SJSA1 (cell line): ENCODE results near the gene GALNT10. TPM values are rescaled to one million over a fixed set of nuclear protein-coding genes. Genes with fewer than 3 reads are reported as not detected.

Experiments
- DNase-seq, 2 experiments: peaks; one replicate each; pipeline ENCODE4 v3.0.0-alpha.2; 2015 to 2020; ENCODE audit warnings: low spot score in 2 of 2, low read depth in 1 of 2
- H3K27ac ChIP-seq: fragments of 250-450 bp; sonication (Bioruptor Pico); 2 replicates; pipeline ENCODE4 v1.5.1; 2020; ENCODE audit warnings: mild to moderate bottlenecking, moderate library complexity
- H3K27me3 ChIP-seq: fragments of 250-450 bp; sonication (Bioruptor Pico); replicated peaks from 2 replicates; pipeline ENCODE4 v1.5.1; 2020; ENCODE audit warnings: mild to moderate bottlenecking, moderate library complexity
- H3K36me3 ChIP-seq: fragments of 250-450 bp; sonication (Bioruptor Pico); 2 replicates; pipeline ENCODE4 v1.5.1; 2020; ENCODE audit warnings: mild to moderate bottlenecking
- H3K4me1 ChIP-seq: fragments of 250-450 bp; sonication (Bioruptor Pico); replicated peaks from 2 replicates; pipeline ENCODE4 v1.6.1; 2021; ENCODE audit warnings: mild to moderate bottlenecking
- H3K4me3 ChIP-seq: fragments of 250-450 bp; sonication (Bioruptor Pico); 2 replicates; pipeline ENCODE4 v1.5.1; 2020; ENCODE audit warnings: mild to moderate bottlenecking
- H3K9me3 ChIP-seq: fragments of 250-450 bp; sonication (Bioruptor Pico); replicated peaks from 2 replicates; pipeline ENCODE4 v1.5.1; 2020; ENCODE audit warnings: mild to moderate bottlenecking
- total RNA-seq: library from RNA; depleted of rRNA; stranded (reverse); fragments of >200 nt; shearing (Covaris generic); gene quantifications from 2 replicates; pipeline ENCODE4 v1.2.3, GENCODE V29; 2014

Gene GALNT10
- total RNA-seq, 1 experiment from 2014 or later: 61.9 TPM

DNA sequence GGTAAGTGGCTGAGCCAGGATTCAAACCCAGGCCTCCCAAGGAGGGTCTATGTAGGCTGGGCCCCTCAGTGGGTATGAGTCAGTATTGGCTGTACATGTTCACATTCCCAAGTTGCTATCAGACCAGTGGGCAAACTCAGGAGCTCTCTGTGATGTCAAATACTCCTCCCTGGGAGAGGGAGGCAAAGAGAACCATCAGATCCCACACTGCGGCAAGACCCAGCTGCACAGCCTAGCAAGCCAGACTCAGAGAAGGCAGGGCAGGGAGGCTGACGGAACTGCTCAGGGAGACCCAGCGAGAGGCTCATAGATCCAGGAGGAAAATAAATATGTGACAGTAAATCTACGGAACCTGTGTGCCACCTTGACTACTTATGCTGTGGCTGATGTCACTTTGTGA, 212.7 kb downstream of the GALNT10 start:
- DNase-seq: no peak
- H3K9me3 ChIP-seq: no peaks in the 10 kb centered on the region
- H3K27ac ChIP-seq: no peak overlapping the region
- H3K4me1 ChIP-seq: peaks cover 21% of the 10 kb centered on the region
- H3K4me3 ChIP-seq: no peak overlapping the region
- peaks cover 12% of the 10 kb centered on the region for H3K36me3 ChIP-seq
- H3K27me3 ChIP-seq: no peaks in the 10 kb centered on the region

DNA sequence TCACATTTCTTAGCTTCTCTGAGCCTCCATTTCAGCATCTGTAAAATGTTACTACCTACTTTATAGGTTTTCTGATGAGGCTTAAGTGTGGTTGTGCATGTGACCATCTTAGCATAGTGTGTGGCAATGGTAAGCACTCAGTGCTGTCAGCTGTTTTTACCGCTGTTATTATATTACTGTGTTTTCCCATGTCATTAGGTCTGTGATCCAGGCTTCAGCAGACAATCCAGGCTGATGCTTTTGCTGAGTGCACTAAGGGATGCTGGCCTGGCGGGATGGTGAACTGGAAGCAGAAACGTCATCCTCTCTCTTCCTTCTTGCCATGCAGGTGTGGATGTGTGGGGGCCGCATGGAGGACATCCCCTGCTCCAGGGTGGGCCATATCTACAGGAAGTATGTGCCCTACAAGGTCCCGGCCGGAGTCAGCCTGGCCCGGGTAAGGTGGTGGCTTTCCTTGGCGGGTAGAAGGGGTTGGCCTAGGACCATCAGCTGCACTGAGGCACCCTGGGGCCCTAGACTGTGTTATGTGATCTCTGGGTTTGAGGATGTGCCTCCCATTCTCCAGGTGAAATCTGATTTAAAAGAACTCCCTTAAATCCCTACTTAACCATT, 213.3 kb downstream of the GALNT10 start:
- Histone ChIP-seq H3K27ac (no peak overlapping the region), H3K36me3 (peaks cover 10% of the 10 kb centered on the region), H3K4me3 (no peak overlapping the region), H3K9me3 (no peaks in the 10 kb centered on the region), H3K27me3 (no peaks in the 10 kb centered on the region), H3K4me1 (peaks cover 21% of the 10 kb centered on the region)
- DNase-seq: peak in 1 of 2 experiments; percentile 43

GRCh38 chr5:154405078-154405792, 214.7 kb downstream of the GALNT10 start:
- DNase-seq: peak; percentile 84 to 92
- Histone ChIP-seq H3K4me3 (no peak overlapping the region), H3K36me3 (peaks cover 14% of the 10 kb centered on the region), H3K27ac (no peak overlapping the region), H3K27me3 (no peaks in the 10 kb centered on the region), H3K9me3 (no peaks in the 10 kb centered on the region), H3K4me1 (peaks cover 21% of the 10 kb centered on the region)

- Histone ChIP-seq H3K27ac (no peak overlapping the region), H3K4me1 (peaks cover 21% of the 10 kb centered on the region), H3K4me3 (no peak overlapping the region), H3K9me3 (no peaks in the 10 kb centered on the region), H3K36me3 (peaks cover 24% of the 10 kb centered on the region), H3K27me3 (no peaks in the 10 kb centered on the region)
- peak; percentile 48 to 72 for DNase-seq
These were observed 215.7 kb downstream of the GALNT10 start for GRCh38 chr5:154406231-154406630.

DNA sequence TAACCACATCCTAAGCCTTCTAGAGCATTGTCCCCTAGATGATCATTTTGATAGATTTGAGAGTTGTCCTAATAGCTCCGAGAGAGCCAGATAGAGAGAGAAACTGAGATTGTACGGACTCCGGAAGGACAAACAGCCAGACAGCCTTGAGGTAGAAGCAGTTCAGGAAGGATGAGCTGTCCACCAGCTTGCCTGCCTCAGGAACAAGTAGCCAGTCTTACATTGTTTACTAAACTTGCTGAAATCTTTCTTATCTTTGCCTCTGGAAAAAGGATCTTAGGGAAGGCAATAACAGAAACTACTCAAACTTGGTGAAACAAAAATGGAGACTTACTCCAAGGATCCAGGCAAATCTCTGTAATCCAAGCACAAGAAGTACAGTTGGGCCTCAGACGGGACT, 216.3 kb downstream of the GALNT10 start:
- DNase-seq: no peak
- Histone ChIP-seq H3K36me3 (peaks cover 30% of the 10 kb centered on the region), H3K4me3 (no peak overlapping the region), H3K9me3 (no peaks in the 10 kb centered on the region), H3K4me1 (peaks cover 21% of the 10 kb centered on the region), H3K27ac (no peak overlapping the region), H3K27me3 (no peaks in the 10 kb centered on the region)

GRCh38 chr5:154408811-154409210, 218.3 kb downstream of the GALNT10 start:
- DNase-seq: no peak
- Histone ChIP-seq H3K9me3 (no peaks in the 10 kb centered on the region), H3K27ac (no peak overlapping the region)

DNA sequence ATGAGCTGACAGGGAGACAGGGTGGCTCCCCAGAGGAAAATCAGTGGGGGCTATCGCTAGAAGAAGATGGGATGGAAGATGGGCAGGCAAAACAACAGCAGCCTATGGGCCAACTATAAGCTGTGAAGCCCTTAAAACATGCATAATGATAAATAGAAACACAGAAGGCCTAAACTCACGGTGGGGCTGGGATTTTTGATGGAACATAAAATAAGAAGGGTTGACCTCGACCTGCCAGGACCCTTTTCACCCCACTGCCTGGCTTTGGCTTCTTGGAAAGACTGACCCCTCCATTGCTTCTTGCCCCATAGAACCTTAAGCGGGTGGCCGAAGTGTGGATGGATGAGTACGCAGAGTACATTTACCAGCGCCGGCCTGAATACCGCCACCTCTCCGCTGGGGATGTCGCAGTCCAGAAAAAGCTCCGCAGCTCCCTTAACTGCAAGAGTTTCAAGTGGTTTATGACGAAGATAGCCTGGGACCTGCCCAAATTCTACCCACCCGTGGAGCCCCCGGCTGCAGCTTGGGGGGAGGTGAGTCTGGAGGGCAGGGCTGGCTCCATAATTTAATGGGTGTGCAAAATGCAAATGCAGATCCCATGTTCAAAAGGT, 218.8 kb downstream of the GALNT10 start:
- Histone ChIP-seq H3K4me1 (peaks cover 21% of the 10 kb centered on the region), H3K9me3 (no peaks in the 10 kb centered on the region), H3K27me3 (no peaks in the 10 kb centered on the region), H3K36me3 (peaks cover 47% of the 10 kb centered on the region), H3K4me3 (no peak overlapping the region), H3K27ac (no peak overlapping the region)
- DNase-seq: no peak

More at GRCh38 chr5:154408811-154409210, 218.3 kb downstream of the GALNT10 start:
- Histone ChIP-seq H3K36me3 (peaks cover 47% of the 10 kb centered on the region), H3K4me1 (peaks cover 21% of the 10 kb centered on the region), H3K4me3 (no peak overlapping the region), H3K27me3 (no peaks in the 10 kb centered on the region)

- Histone ChIP-seq H3K36me3 (peaks cover 52% of the 10 kb centered on the region), H3K4me1 (peaks cover 14% of the 10 kb centered on the region), H3K9me3 (no peaks in the 10 kb centered on the region), H3K4me3 (no peak overlapping the region), H3K27me3 (no peaks in the 10 kb centered on the region), H3K27ac (no peak overlapping the region)
- no peak for DNase-seq
These were observed 219.5 kb downstream of the GALNT10 start for GRCh38 chr5:154410008-154410407.

GRCh38 chr5:154410786-154411185, 220.3 kb downstream of the GALNT10 start:
- no peak for DNase-seq
- Histone ChIP-seq H3K4me3 (no peak overlapping the region), H3K4me1 (peaks cover 9% of the 10 kb centered on the region), H3K27me3 (no peaks in the 10 kb centered on the region), H3K9me3 (no peaks in the 10 kb centered on the region), H3K27ac (no peak overlapping the region), H3K36me3 (peaks cover 59% of the 10 kb centered on the region)

DNA sequence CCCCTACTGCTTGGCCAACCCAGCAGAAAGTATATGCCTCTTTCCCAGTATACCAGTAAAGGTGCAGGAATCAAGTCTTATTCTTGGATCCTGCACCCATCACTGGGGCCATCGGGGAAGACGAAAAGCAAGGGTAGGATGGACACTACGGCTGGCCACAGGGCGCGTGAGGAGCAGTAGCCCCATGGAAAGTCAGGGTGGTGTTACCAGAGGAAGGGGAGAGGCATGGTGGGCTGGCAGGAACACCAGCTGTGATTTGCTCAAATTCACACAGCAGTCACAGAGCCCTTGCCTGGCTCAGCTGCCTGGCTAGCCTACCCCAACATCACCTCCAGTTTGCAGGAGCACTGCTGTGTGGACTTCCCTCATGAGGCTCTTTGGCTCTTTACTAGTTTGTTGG, 220.8 kb downstream of the GALNT10 start:
- no peak for DNase-seq
- peaks cover 65% of the 10 kb centered on the region for H3K36me3 ChIP-seq
- no peak overlapping the region for H3K4me3 ChIP-seq
- H3K4me1 ChIP-seq: peaks cover 4% of the 10 kb centered on the region
- H3K9me3 ChIP-seq: no peaks in the 10 kb centered on the region
- H3K27ac ChIP-seq: no peak overlapping the region
- H3K27me3 ChIP-seq: no peaks in the 10 kb centered on the region

DNA sequence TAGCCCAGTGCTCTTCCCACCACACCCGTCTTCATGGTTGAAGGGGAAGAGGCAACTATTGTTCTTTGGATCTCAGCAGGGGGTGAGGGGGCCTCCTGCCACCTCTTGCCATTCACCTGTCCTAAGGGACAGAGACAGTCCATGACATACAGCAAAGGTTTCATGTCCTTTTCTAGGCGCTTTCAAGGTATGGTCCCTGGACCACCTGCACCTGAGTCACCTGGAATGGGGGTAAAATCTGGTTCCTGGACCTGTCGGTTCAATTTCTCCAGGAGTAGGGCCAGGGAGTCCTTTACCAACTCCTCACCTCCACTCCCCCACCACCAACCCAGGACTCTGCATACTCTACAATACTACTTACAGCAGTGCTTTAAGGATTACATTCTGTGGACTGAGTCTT, 221.8 kb downstream of the GALNT10 start:
- Histone ChIP-seq H3K4me3 (no peak overlapping the region), H3K9me3 (no peaks in the 10 kb centered on the region), H3K27me3 (no peaks in the 10 kb centered on the region), H3K36me3 (peaks cover 75% of the 10 kb centered on the region), H3K27ac (no peak overlapping the region), H3K4me1 (peaks cover 8% of the 10 kb centered on the region)
- peak in 1 of 2 experiments; percentile 35 for DNase-seq

- Histone ChIP-seq H3K9me3 (no peaks in the 10 kb centered on the region), H3K4me3 (no peak overlapping the region), H3K4me1 (peaks cover 8% of the 10 kb centered on the region), H3K27ac (no peak overlapping the region), H3K36me3 (peaks cover 81% of the 10 kb centered on the region), H3K27me3 (no peaks in the 10 kb centered on the region)
- DNase-seq: no peak
These were observed 222.4 kb downstream of the GALNT10 start for GRCh38 chr5:154412925-154413324.

DNA sequence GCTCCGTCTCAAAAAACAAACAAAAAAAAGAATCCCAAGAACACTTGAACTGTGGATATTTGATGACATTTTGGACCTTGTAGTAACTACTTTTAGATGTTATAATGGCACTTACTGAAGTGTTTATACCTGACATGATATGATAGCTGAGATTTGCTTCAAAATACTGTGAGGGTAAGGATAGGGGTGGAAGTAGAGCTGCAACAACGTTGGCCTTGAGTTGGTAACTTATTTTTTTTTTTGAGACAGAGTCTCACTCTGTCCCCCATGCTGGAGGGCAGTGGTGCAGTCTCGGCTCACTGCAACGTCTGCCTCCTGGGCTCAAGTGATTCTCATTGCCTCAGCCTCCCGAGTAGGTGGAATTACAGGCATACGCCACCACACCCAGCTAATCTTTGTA, 224.6 kb downstream of the GALNT10 start:
- H3K27me3 ChIP-seq: no peaks in the 10 kb centered on the region
- H3K9me3 ChIP-seq: no peaks in the 10 kb centered on the region
- H3K4me1 ChIP-seq: peaks cover 8% of the 10 kb centered on the region
- no peak overlapping the region for H3K4me3 ChIP-seq
- peaks cover 90% of the 10 kb centered on the region for H3K36me3 ChIP-seq
- no peak overlapping the region for H3K27ac ChIP-seq
- peak in 1 of 2 experiments; percentile 25 for DNase-seq

- no peak overlapping the region for H3K27ac ChIP-seq
- H3K27me3 ChIP-seq: no peaks in the 10 kb centered on the region
- H3K4me3 ChIP-seq: no peak overlapping the region
- H3K4me1 ChIP-seq: peaks cover 8% of the 10 kb centered on the region
- DNase-seq: peak in 1 of 2 experiments; percentile 22
- peaks cover 62% of the 10 kb centered on the region for H3K36me3 ChIP-seq
- H3K9me3 ChIP-seq: no peaks in the 10 kb centered on the region
These were observed 227.8 kb downstream of the GALNT10 start for GRCh38 chr5:154418344-154418820.
